HepG2 (cell line): ENCODE results near the gene RNASE7. TPM values are rescaled to one million over a fixed set of nuclear protein-coding genes. Genes with fewer than 3 reads are reported as not detected.

Source experiments
- ATF4 ChIP-seq, 2 experiments: fragments of 450-650 bp in 1 of 2; sonication (generic) in 1 of 2; formaldehyde crosslinking; IDR thresholded peaks; 2 replicates each; pipeline versions ENCODE4 v1.5.0 to v1.8.0; 2020 to 2022; ENCODE audit warnings: mild to moderate bottlenecking in 1 of 2, missing genetic modification reagents in 1 of 2
- ERF ChIP-seq: IDR thresholded peaks from 2 replicates; pipeline ENCODE4 v1.6.1; 2018; ENCODE audit warnings: missing biosample characterization, missing genetic modification reagents
- GABPB1 ChIP-seq: IDR thresholded peaks from 2 replicates; pipeline ENCODE4 v1.6.1; 2016; ENCODE audit warnings: mild to moderate bottlenecking, missing genetic modification reagents, moderate library complexity, missing compliant biosample characterization
- IRF9 ChIP-seq: sonication (generic); formaldehyde crosslinking; IDR thresholded peaks from 2 replicates; pipeline ENCODE4 v1.8.0; 2022; ENCODE audit warnings: missing genetic modification reagents, mild to moderate bottlenecking, borderline replicate concordance
- MIER2 ChIP-seq: IDR thresholded peaks from 2 replicates; pipeline ENCODE4 v1.6.1; 2016; ENCODE audit warnings: missing biosample characterization, missing genetic modification reagents
- NAIF1 ChIP-seq: sonication (generic); formaldehyde crosslinking; IDR thresholded peaks from 2 replicates; pipeline ENCODE4 v1.5.0; 2020; ENCODE audit warnings: mild to moderate bottlenecking, missing genetic modification reagents, borderline replicate concordance
- NFE2L1 ChIP-seq: sonication (generic); formaldehyde crosslinking; IDR thresholded peaks from 2 replicates; pipeline ENCODE4 v1.4.0; 2020; ENCODE audit warnings: missing genetic modification reagents, mild to moderate bottlenecking, borderline replicate concordance
- RFX1 ChIP-seq: fragments of 450-650 bp; IDR thresholded peaks from 2 replicates; pipeline ENCODE4 v1.6.1; 2017
- SALL1 ChIP-seq: sonication (generic); formaldehyde crosslinking; IDR thresholded peaks from 2 replicates; pipeline ENCODE4 v1.8.0; 2022; ENCODE audit warnings: mild to moderate bottlenecking, missing genetic modification reagents
- SIX1 ChIP-seq: sonication (generic); formaldehyde crosslinking; IDR thresholded peaks from 2 replicates; pipeline ENCODE4 v1.4.0; 2020; ENCODE audit warnings: missing genetic modification reagents, borderline replicate concordance
- SMAD1 ChIP-seq: sonication (generic); formaldehyde crosslinking; IDR thresholded peaks from 2 replicates; pipeline ENCODE4 v1.4.0; 2020; ENCODE audit warnings: missing genetic modification reagents, low read depth, mild to moderate bottlenecking, borderline replicate concordance
- SP2 ChIP-seq: sonication (generic); formaldehyde crosslinking; IDR thresholded peaks from 2 replicates; pipeline ENCODE4 v1.5.1; 2020; ENCODE audit warnings: mild to moderate bottlenecking, missing genetic modification reagents
- YEATS4 ChIP-seq: sonication (generic); formaldehyde crosslinking; IDR thresholded peaks from 2 replicates; pipeline ENCODE4 v1.4.0; 2020; ENCODE audit warnings: missing genetic modification reagents, borderline replicate concordance
- ZNF318 ChIP-seq: sonication (generic); formaldehyde crosslinking; IDR thresholded peaks from 2 replicates; pipeline ENCODE4 v1.4.0; 2020; ENCODE audit warnings: mild to moderate bottlenecking, missing genetic modification reagents
- ZNF660 ChIP-seq: sonication (generic); formaldehyde crosslinking; IDR thresholded peaks from 2 replicates; pipeline ENCODE4 v1.5.1; 2020; ENCODE audit warnings: mild to moderate bottlenecking, low read depth, missing genetic modification reagents, borderline replicate concordance
- ZNF704 ChIP-seq: sonication (generic); formaldehyde crosslinking; IDR thresholded peaks from 2 replicates; pipeline ENCODE4 v1.8.1; 2023; ENCODE audit warnings: mild to moderate bottlenecking, inconsistent platforms, moderate library complexity, missing genetic modification reagents, borderline replicate concordance
- ZNF713 ChIP-seq: sonication (generic); formaldehyde crosslinking; IDR thresholded peaks from 2 replicates; pipeline ENCODE4 v1.4.0; 2020; ENCODE audit warnings: mild to moderate bottlenecking, missing genetic modification reagents
- polyA plus RNA-seq, 8 experiments: library from polyadenylated mRNA; depleted of rRNA in 3 of 8; stranded (reverse) in 7 of 8; unstranded in 1 of 8; fragments of >200 nt; fragmentation: Illumina TruSeq in 4 of 8; extraction: Trizol in 4 of 8; gene quantifications; 2 replicates each; pipeline versions ENCODE4 v1.2.1 to v1.2.3, GENCODE V29; 2011 to 2016; ENCODE audit warnings: low read depth in 4 of 8, missing spikeins in 1 of 8, mixed read lengths in 1 of 8; ENCODE audit not compliant: insufficient read depth in 1 of 8
- total RNA-seq, 5 experiments: library from RNA; depleted of rRNA; stranded (reverse); fragments of >200 nt; fragmentation: Illumina TruSeq; extraction: Trizol; gene quantifications; 2 replicates each; pipeline ENCODE4 v1.2.3, GENCODE V29; 2016; ENCODE audit warnings: low read depth in 1 of 5

The RNASE7 gene
- total and polyA plus RNA-seq, 2 of the 13 experiments (the other 11 are each of a cell fraction or from before 2014, with no cell fraction given), result 0.04 TPM; not detected in 1

- TF ChIP-seq ZNF318 (CRISPR knock-in tag), result no peak
- peak; percentile 85 for TF ChIP-seq YEATS4 (CRISPR knock-in tag)
- TF ChIP-seq SIX1 (CRISPR knock-in tag), result no peak
- TF ChIP-seq ERF (CRISPR knock-in tag), result peak; percentile 83; the same call in 1 of the 2 replicates
- peak; percentile 79 for TF ChIP-seq IRF9 (CRISPR knock-in tag)
- TF ChIP-seq SMAD1 (CRISPR knock-in tag), result no peak
- no peak; the same call in 1 of the 2 replicates for TF ChIP-seq SP2
- no peak for TF ChIP-seq RFX1
- peak; percentile 70 for TF ChIP-seq SALL1 (CRISPR knock-in tag)
- 0 out of 2 replicates have a peak, but pooled peaks have one; percentile 63 for TF ChIP-seq NFE2L1 (CRISPR knock-in tag)
- TF ChIP-seq NAIF1 (CRISPR knock-in tag), result no peak; the same call in 1 of the 2 replicates
- TF ChIP-seq ZNF660 (CRISPR knock-in tag), result no peak
- no peak for TF ChIP-seq ZNF713 (CRISPR knock-in tag)
- 0 out of 2 replicates have a peak, but pooled peaks have one; percentile 67 for TF ChIP-seq ZNF704
- TF ChIP-seq MIER2 (CRISPR knock-in tag), result 0 out of 2 replicates have a peak, but pooled peaks have one; percentile 13
- peak; percentile 81; the same call in 1 of the 2 replicates for TF ChIP-seq GABPB1 (CRISPR knock-in tag)
- no peak for TF ChIP-seq ATF4 (CRISPR knock-in tag; IDR thresholded peaks at IDR 0.05)
Observed at GRCh38 chr14:21024585-21025370, 17.4 kb upstream of the RNASE7 start, which contains the start of gene NDRG2 (continued).
